SH-SY5Y (cell line): Measurements from ENCODE around the gene ALCAM.

Experiments used
- GATA2 ChIP-seq: IDR thresholded peaks from 2 replicates; pipeline ENCODE4 v1.6.1; 2011; ENCODE audit warnings: mild to moderate bottlenecking, low read depth, low read length
- GATA3 ChIP-seq: IDR thresholded peaks from 2 replicates; pipeline ENCODE4 v1.6.1; 2011; ENCODE audit warnings: low read depth, mild to moderate bottlenecking, low read length, moderate library complexity

DNA sequence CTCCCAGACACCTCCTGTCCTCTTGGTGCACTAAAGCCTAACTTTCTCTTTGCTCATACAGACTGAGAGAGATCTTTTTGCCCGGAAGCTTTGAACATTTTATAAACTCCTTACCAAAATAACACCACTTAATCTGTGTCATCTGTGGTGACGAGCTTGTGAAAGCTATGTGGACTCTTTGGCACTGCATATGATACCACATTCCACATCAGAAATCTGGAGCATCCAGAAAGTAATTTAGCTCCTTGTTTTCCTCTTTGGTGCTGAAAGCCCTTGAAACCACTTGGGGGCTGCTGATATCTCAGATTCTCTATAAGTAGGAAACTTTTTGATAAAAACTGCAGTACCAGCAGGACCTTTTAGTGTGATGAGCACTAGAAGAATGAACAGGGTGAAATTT lies 128.3 kb downstream of the ALCAM start:
- no peak for TF ChIP-seq GATA2
- no peak for TF ChIP-seq GATA3
